Ectodermal cell (in vitro differentiated cells): Measurements from ENCODE around the gene TMED4.
"Not testable (repeated sequence)": the region's sequence is repeated elsewhere in the genome, so short reads cannot be mapped to it uniquely, and the experiment has no call there.

Experiments
- H3K27ac ChIP-seq: 2 replicates; pipeline ENCODE4 v1.7.0; 2013; ENCODE audit warnings: mild to moderate bottlenecking, low read depth, low read length; ENCODE audit not compliant: insufficient read depth, poor library complexity, severe bottlenecking
- H3K27me3 ChIP-seq: 2 replicates; pipeline ENCODE4 v1.7.0; 2013; ENCODE audit warnings: mild to moderate bottlenecking, low read length; ENCODE audit not compliant: insufficient read depth, control insufficient read depth, poor library complexity, severe bottlenecking
- H3K36me3 ChIP-seq: one replicate; pipeline ENCODE4 v1.7.0; 2013; ENCODE audit warnings: low read length; ENCODE audit not compliant: control insufficient read depth, insufficient read depth
- H3K4me1 ChIP-seq: one replicate; pipeline ENCODE4 v1.7.0; 2013; ENCODE audit warnings: low read length; ENCODE audit not compliant: control insufficient read depth, insufficient read depth
- H3K4me3 ChIP-seq: 2 replicates; pipeline ENCODE4 v1.7.0; 2013; ENCODE audit warnings: low read depth, low read length, control low read depth; ENCODE audit not compliant: insufficient read depth
- H3K9me3 ChIP-seq: 2 replicates; pipeline ENCODE4 v1.7.0; 2013; ENCODE audit warnings: mild to moderate bottlenecking, low read length, moderate library complexity; ENCODE audit not compliant: control insufficient read depth
- WGBS, 2 experiments: methylation state at CpG; one replicate each; pipeline ENCODE4 v1.1.7; 2013; ENCODE audit warnings: missing lambda C conversion rate in 2 of 2; 5-methylcytosine and 5-hydroxymethylcytosine counted together

TMED4 gene

DNA sequence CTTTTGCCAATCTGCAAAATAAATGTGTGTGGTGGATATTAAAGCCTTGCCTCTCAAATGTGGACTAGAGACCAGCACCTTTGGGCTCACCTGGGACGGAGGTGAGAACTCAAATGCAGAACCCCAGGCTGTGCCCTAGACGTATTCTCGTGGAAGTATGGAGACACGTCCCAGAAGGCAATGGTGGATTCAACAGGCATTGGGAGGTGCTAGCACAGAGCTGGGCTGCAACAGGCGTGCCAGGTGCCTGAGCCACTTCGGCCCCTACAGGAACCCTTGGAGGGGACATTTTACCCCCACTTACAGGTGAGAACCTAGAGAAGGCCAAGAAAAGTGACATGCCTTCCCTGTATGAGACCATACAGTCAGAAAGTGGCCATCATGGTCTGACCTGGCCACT is 20.6 kb downstream of the TMED4 start:
- no peak overlapping the region for H3K4me3 ChIP-seq
- H3K27ac ChIP-seq = no peak overlapping the region
- 91 to 92% methylated on average over 6 of the region's 6 CpGs for WGBS, 2 experiments
- H3K36me3 ChIP-seq = peaks cover 11% of the 10 kb centered on the region
- no peaks in the 10 kb centered on the region for H3K4me1 ChIP-seq
- no peaks in the 10 kb centered on the region for H3K27me3 ChIP-seq
- H3K9me3 ChIP-seq = no peaks in the 10 kb centered on the region

GRCh38 chr7:44559485-44559884 is 22.5 kb downstream of the TMED4 start:
- Histone ChIP-seq H3K4me3 (no peak overlapping the region), H3K9me3 (no peaks in the 10 kb centered on the region), H3K27ac (no peak overlapping the region), H3K4me1 (no peaks in the 10 kb centered on the region), H3K36me3 (peaks cover under 1% of the 10 kb centered on the region), H3K27me3 (no peaks in the 10 kb centered on the region)
- WGBS, 2 experiments = 89 to 93% methylated on average over 4 of the region's 4 CpGs

DNA sequence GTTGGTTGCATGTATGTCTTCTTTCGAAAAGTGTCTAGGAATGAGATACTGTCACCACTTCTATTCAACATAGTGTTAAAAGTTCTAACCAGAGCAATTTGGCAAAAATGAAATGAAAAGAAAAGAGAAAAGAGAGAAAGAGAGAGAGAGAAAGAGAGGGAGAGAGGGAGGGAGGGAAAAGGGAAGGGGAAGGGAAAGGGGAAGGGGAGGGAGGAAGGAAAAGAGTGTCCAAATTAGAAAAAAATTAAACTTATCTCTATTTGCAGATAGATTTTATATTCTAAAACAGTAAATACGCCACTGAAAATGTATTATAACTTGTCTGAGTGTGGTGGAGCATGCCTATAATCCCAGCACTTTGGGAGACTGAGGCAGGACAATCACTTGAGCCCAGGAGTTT is 24.5 kb downstream of the TMED4 start:
- WGBS, 2 experiments = 87 to 88% methylated on average over 1 to 2 of the region's 2 CpGs
- H3K9me3 ChIP-seq = no peaks in the 10 kb centered on the region

GRCh38 chr7:44555350-44555749 is 26.7 kb downstream of the TMED4 start:
- WGBS, 2 experiments = 91 to 94% methylated on average over 2 of the region's 2 CpGs
- H3K4me3 ChIP-seq = no peak overlapping the region
- no peak overlapping the region for H3K27ac ChIP-seq
- no peaks in the 10 kb centered on the region for H3K9me3 ChIP-seq
- no peaks in the 10 kb centered on the region for H3K36me3 ChIP-seq
- H3K27me3 ChIP-seq = no peaks in the 10 kb centered on the region
- H3K4me1 ChIP-seq = no peaks in the 10 kb centered on the region

More for the DNA sequence above, 24.5 kb downstream of the TMED4 start:
- Histone ChIP-seq H3K27ac (no peak overlapping the region), H3K27me3 (no peaks in the 10 kb centered on the region), H3K4me1 (no peaks in the 10 kb centered on the region), H3K36me3 (no peaks in the 10 kb centered on the region), H3K4me3 (no peak overlapping the region)

GRCh38 chr7:44552473-44553005 is 29.5 kb downstream of the TMED4 start:
- 78 to 91% methylated on average over 2 of the region's 3 CpGs for WGBS, 2 experiments
- H3K4me1 ChIP-seq, H3K27me3 ChIP-seq, H3K36me3 ChIP-seq, H3K9me3 ChIP-seq, H3K27ac ChIP-seq, H3K4me3 ChIP-seq: not testable (repeated sequence)

DNA sequence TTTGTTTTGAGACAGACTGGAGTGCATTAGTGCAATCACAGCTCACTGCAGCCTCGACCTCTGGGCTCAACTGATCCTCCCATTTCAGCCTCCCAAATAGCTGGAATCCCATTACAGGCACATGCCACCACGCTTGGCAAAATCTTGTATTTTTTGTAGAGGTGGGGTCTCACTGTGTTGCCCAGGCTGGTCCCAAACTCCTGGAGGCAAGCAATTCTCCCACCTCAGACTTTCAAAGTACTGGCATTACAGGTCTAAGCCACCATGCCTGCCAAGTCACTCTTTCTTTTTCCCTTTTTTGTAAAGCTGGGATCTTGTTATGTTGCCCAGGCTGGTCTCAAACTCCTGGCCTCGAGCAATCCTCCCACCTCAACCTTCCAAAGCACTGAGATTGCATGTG is 32.6 kb downstream of the TMED4 start:
- 68 to 84% methylated on average over 3 of the region's 3 CpGs for WGBS, 2 experiments
- Histone ChIP-seq H3K36me3 (no peaks in the 10 kb centered on the region), H3K4me1 (no peaks in the 10 kb centered on the region), H3K27ac (no peak overlapping the region), H3K4me3 (no peak overlapping the region), H3K9me3 (no peaks in the 10 kb centered on the region), H3K27me3 (no peaks in the 10 kb centered on the region)

DNA sequence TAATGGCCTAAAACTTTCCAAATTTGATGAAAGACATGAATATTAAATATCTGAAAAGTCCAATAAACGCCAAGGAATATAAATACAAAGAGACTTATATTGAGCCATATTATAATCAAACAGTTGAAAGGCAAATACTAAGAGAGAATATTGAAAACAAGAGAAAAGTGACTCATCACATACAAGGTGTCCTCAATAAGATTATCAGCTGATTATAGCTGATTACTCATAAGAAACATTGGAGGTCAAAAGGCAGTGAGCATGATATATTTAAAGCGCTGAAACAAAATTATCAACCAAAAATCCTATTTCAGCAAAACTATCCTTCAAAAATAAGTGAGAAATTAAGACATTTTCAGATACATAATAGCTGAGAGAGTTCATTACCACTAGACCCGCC is 33.1 kb downstream of the TMED4 start:
- no peaks in the 10 kb centered on the region for H3K27me3 ChIP-seq
- no peak overlapping the region for H3K27ac ChIP-seq
- H3K4me1 ChIP-seq = no peaks in the 10 kb centered on the region
- H3K36me3 ChIP-seq = no peaks in the 10 kb centered on the region
- no peak overlapping the region for H3K4me3 ChIP-seq
- H3K9me3 ChIP-seq = no peaks in the 10 kb centered on the region
- WGBS, 2 experiments = 80 to 85% methylated on average over 1 to 2 of the region's 3 CpGs

DNA sequence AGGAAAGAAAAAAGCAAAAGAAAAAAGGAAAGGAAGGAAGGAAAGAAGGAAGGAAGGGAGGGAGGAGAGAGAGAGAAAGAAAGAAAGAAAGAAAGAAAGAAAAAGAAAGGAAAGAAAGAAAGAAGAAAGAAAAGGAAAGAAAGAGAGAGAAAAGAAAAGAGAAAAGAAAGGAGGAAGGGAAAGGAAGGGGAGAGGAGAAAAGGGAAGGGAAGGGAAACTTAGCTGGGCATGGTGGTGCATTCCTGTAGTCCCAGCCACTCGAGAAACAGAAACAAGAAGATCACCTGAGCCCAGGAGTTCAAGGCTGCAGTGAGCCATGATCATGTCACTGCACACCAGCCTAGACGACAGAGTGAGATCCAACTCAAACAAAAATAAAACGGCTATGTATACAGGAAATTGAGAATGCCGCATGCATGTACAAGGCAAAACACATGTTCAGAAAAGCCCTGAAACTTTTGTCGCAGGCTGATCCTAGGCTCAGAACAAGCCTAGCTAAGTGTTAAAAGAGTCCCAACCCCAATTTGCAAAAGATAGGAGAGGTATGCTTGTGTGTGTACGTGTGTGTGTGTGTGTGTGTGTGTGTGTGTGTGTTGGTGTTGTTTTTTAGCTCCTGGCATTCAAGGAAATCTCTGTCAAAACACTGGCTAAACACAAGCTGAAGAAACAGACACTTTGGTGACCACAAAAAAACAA is 34.3 kb downstream of the TMED4 start:
- H3K27me3 ChIP-seq = no peaks in the 10 kb centered on the region
- no peaks in the 10 kb centered on the region for H3K4me1 ChIP-seq
- no peak overlapping the region for H3K27ac ChIP-seq
- H3K36me3 ChIP-seq = no peaks in the 10 kb centered on the region
- H3K9me3 ChIP-seq = no peaks in the 10 kb centered on the region
- H3K4me3 ChIP-seq = no peak overlapping the region
- 74 to 75% methylated on average over 6 of the region's 6 CpGs for WGBS, 2 experiments

- no peaks in the 10 kb centered on the region for H3K9me3 ChIP-seq
- no peaks in the 10 kb centered on the region for H3K4me1 ChIP-seq
- no peak overlapping the region for H3K4me3 ChIP-seq
- no peaks in the 10 kb centered on the region for H3K36me3 ChIP-seq
- H3K27me3 ChIP-seq = no peaks in the 10 kb centered on the region
- WGBS, 2 experiments = 89 to 94% methylated on average over 6 of the region's 6 CpGs
- H3K27ac ChIP-seq = no peak overlapping the region
Observed at GRCh38 chr7:44541876-44542610, 40.0 kb downstream of the TMED4 start.

GRCh38 chr7:44541028-44541869 is 40.8 kb downstream of the TMED4 start, which contains the start of gene NPC1L1:
TSS of gene NPC1L1 (minus strand) at chr7:44541330. CDS start at chr7:44541259, 71 bp downstream.
- Histone ChIP-seq H3K36me3 (no peaks in the 10 kb centered on the region), H3K4me1 (no peaks in the 10 kb centered on the region), H3K27ac (no peak within 1 kb of the TSS), H3K27me3 (no peaks in the 10 kb centered on the region), H3K4me3 (no peak within 1 kb of the TSS), H3K9me3 (no peaks in the 10 kb centered on the region)
- 91% methylated on average over 20 of the region's 20 CpGs for WGBS, 2 experiments
